Neutrophil (primary cell): ENCODE results near the gene NHS.

Experiments used
- H3K27ac ChIP-seq: fragments of 200-600 bp; sonication (generic); 2 replicates; pipeline ENCODE4 v1.5.1; 2016; ENCODE audit warnings: mild to moderate bottlenecking, moderate library complexity
- H3K27me3 ChIP-seq: fragments of 200-600 bp; sonication (generic); 2 replicates; pipeline ENCODE4 v1.6.0; 2016; ENCODE audit warnings: mild to moderate bottlenecking
- H3K36me3 ChIP-seq: fragments of 200-600 bp; sonication (generic); 2 replicates; pipeline ENCODE4 v1.5.1; 2017
- H3K4me1 ChIP-seq, 2 experiments: fragments of 200-600 bp in 1 of 2; sonication (generic) in 1 of 2; 1 replicate in 1 of 2; 2 replicates in 1 of 2; pipeline versions ENCODE4 v1.5.1 to v1.6.1; 2013 to 2016; ENCODE audit warnings: low read depth in 1 of 2, low read length in 1 of 2, mild to moderate bottlenecking in 1 of 2, moderate library complexity in 1 of 2; ENCODE audit not compliant: control insufficient read depth in 1 of 2, insufficient read depth in 1 of 2
- H3K4me3 ChIP-seq, 2 experiments: fragments of 200-600 bp in 1 of 2; sonication (generic) in 1 of 2; 1 replicate in 1 of 2; 2 replicates in 1 of 2; pipeline ENCODE4 v1.5.1; 2013 to 2016; ENCODE audit warnings: low read depth in 1 of 2, low read length in 1 of 2, mild to moderate bottlenecking in 1 of 2, moderate library complexity in 1 of 2
- H3K9me3 ChIP-seq: fragments of 200-600 bp; sonication (generic); 2 replicates; pipeline ENCODE4 v1.5.1; 2016
- TF ChIP-seq, protein P1 (sequence below): fragments of 200-600 bp; sonication (generic); IDR thresholded peaks from 2 replicates; pipeline ENCODE4 v1.5.1; 2016; ENCODE audit warnings: antibody characterized with exemption

The NHS gene

DNA sequence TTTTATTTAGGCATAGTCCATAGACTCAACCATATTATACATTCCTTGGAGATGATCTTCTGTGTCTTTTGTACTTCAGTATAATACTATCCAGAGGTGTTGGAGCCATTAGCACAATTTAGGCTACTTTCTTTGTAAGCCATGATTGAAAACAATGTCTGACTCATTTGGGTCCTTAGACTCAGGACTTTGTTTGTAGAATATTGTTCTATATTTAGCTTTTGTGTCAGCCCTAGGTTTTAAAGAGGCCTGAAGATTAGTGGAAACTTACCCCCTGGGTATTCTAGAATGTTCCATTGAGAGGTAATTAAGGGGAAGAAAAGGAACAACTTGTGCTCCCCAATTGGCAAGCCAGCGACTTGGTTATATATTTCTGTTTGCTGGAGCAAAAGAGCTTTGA, 217.1 kb downstream of the NHS start:
- no peaks in the 10 kb centered on the region for H3K9me3 ChIP-seq
- H3K27me3 ChIP-seq: no peaks in the 10 kb centered on the region
- H3K27ac ChIP-seq: no peak overlapping the region
- no peaks in the 10 kb centered on the region for H3K36me3 ChIP-seq
- TF ChIP-seq, protein P1, sequence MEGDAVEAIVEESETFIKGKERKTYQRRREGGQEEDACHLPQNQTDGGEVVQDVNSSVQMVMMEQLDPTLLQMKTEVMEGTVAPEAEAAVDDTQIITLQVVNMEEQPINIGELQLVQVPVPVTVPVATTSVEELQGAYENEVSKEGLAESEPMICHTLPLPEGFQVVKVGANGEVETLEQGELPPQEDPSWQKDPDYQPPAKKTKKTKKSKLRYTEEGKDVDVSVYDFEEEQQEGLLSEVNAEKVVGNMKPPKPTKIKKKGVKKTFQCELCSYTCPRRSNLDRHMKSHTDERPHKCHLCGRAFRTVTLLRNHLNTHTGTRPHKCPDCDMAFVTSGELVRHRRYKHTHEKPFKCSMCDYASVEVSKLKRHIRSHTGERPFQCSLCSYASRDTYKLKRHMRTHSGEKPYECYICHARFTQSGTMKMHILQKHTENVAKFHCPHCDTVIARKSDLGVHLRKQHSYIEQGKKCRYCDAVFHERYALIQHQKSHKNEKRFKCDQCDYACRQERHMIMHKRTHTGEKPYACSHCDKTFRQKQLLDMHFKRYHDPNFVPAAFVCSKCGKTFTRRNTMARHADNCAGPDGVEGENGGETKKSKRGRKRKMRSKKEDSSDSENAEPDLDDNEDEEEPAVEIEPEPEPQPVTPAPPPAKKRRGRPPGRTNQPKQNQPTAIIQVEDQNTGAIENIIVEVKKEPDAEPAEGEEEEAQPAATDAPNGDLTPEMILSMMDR: no peak
- H3K4me1 ChIP-seq: no peaks in the 10 kb centered on the region
- no peak overlapping the region for H3K4me3 ChIP-seq

- TF ChIP-seq, protein P1: no peak
- H3K27ac ChIP-seq: no peak overlapping the region
- no peaks in the 10 kb centered on the region for H3K27me3 ChIP-seq
- no peaks in the 10 kb centered on the region for H3K4me1 ChIP-seq
- H3K36me3 ChIP-seq: no peaks in the 10 kb centered on the region
- no peak overlapping the region for H3K4me3 ChIP-seq
- no peaks in the 10 kb centered on the region for H3K9me3 ChIP-seq
Observed at GRCh38 chrX:17594693-17595092, 219.7 kb downstream of the NHS start.

DNA sequence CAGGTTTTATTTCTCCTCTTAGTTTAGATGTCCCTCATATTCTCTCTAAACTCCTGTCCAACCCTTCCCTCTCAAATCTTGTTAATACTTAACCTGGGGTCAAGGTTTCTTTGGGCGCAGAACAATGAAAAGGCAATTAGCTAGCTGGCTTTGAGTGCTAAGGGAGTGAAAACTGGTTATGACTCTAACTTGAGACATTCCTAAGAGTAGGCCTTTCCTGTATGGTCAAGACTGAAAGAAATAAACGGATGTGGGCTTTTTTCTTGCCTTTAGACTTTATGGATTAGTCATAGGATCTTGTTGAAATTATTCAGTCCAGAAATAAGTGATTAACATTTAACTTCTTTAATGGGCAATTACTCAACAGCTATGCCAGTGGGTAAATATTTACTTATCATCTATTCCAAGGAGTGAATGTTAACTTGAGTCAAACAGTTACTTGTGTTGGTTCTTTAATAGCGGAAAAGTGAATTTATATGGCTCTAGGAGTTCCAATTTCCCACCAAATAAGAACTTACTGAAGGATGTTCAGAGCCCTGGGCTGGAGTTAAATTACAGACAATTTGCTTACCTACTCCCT, 220.5 kb downstream of the NHS start:
- Histone ChIP-seq H3K27me3 (no peaks in the 10 kb centered on the region), H3K4me1 (no peaks in the 10 kb centered on the region), H3K36me3 (no peaks in the 10 kb centered on the region), H3K4me3 (no peak overlapping the region), H3K27ac (no peak overlapping the region), H3K9me3 (no peaks in the 10 kb centered on the region)
- TF ChIP-seq, protein P1: no peak

- Histone ChIP-seq H3K4me1 (no peaks in the 10 kb centered on the region), H3K9me3 (no peaks in the 10 kb centered on the region), H3K4me3 (no peak overlapping the region), H3K27ac (no peak overlapping the region), H3K27me3 (no peaks in the 10 kb centered on the region), H3K36me3 (no peaks in the 10 kb centered on the region)
- TF ChIP-seq, protein P1: no peak
Observed at GRCh38 chrX:17596061-17596460, 221.1 kb downstream of the NHS start.

DNA sequence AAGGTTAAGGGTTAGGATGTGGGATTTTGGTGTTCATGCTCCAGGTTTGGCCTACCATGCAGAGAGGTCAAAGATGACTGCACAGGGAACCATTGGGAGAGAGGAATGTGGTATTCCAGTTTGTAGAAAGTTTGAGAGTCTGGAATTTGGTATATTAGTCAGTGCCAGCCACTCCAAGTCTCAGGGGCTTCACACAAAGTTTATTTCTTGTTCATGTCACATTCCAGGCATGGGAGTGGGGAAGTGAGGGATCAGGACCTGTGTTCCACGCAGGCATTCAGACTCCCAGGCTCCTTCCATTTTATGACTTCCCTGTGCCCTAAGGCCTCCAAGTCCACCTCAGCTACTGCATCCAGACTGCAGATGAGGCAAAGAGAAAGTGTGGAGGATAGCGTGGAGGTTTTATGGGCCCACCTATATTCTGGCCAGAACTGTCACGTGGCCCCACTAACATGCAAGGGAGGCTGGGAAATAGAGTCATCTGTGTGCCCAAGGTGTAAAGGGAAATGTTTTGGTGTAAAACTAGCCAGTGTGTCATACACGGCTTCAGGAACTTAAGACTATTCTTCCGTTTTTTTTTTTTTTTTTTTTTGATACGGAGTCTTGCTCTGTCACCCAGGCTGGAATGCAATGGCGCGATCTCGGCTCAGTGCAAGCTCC, 221.7 kb downstream of the NHS start:
- H3K9me3 ChIP-seq: no peaks in the 10 kb centered on the region
- TF ChIP-seq, protein P1: no peak
- no peak overlapping the region for H3K27ac ChIP-seq
- H3K4me3 ChIP-seq: no peak overlapping the region
- no peaks in the 10 kb centered on the region for H3K27me3 ChIP-seq
- H3K4me1 ChIP-seq: no peaks in the 10 kb centered on the region
- H3K36me3 ChIP-seq: no peaks in the 10 kb centered on the region
